HG02973 (cell line): Measurements from ENCODE around the gene CREBBP.

Experiments
- ATAC-seq: cut with Tn5 transposase; IDR thresholded peaks from one replicate; pipeline ENCODE4 v1.9.1; 2021; ENCODE audit warnings: moderate library complexity; ENCODE audit not compliant: unreplicated experiment

The CREBBP gene

GRCh38 chr16:3687021-3687420 is 193.5 kb downstream of the CREBBP start:
- no peak for ATAC-seq

DNA sequence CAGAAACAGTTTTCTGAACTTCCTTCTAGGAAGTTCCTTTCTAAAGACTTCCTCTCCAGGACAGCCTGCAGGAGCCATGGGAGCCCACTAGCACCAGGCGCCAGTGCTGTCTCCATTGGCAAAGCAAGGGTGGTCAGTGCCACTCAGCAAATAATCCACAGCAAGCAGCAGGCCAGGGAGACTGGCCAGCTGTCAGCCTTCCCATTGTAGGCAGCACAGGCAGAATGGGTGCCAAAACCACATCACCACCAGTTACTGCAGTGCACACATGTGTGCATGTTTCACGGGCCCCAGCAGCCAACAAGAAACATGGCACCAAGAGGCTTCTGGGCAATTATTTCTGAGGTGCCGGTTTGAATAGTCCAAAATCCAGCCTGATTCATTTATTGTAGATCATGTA is 199.3 kb downstream of the CREBBP start:
- ATAC-seq, result no peak

DNA sequence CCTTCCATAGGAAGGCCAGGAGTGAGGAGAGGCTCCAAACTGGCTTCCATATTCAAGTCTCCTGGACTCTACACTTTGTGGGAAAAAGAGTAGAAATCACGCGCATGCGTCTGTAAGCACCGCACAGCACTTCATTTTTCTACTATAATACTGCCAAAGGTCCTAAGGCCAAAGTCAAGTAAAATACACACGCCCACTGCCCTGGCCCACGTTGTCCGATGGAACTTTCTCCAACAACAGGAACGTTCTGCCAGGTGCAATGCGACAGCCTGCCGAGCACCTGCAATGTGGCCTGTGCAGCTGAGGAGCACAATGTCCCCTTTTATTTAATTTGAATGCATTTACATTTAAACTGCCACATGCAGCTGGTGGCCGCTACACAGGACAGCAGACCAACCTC is 202.5 kb downstream of the CREBBP start:
- no peak for ATAC-seq

- no peak for ATAC-seq
Observed at GRCh38 chr16:3675601-3676130, 204.8 kb downstream of the CREBBP start.
